Cardiac fibroblast (primary cell): ENCODE data around the gene HIPK4.

ENCODE experiments used
- DNase-seq, 2 donors: peaks; one replicate each; pipeline versions ENCODE4 v3.0.0 to v3.0.0-alpha.2; 2010; ENCODE audit warnings: low read depth in 2 of 2
- H3K4me3 ChIP-seq, 2 donors: replicated peaks in 1 of 2; 1 replicate in 1 of 2; 2 replicates in 1 of 2; pipeline ENCODE4 v1.5.1; 2011; ENCODE audit warnings: low read depth in 2 of 2, low read length in 2 of 2, mild to moderate bottlenecking in 2 of 2, moderate library complexity in 1 of 2
- CTCF ChIP-seq: IDR thresholded peaks from one replicate; pipeline ENCODE4 v1.5.1; 2011; ENCODE audit warnings: low read depth, mild to moderate bottlenecking, low read length, inconsistent platforms

The HIPK4 gene

GRCh38 chr19:40419780-40420179, 29.8 kb upstream of the HIPK4 start:
- DNase-seq, result no peak
- no peak overlapping the region for H3K4me3 ChIP-seq
- no peak for TF ChIP-seq CTCF

- no peak for DNase-seq
- no peak for TF ChIP-seq CTCF
- no peak overlapping the region for H3K4me3 ChIP-seq
Measured at GRCh38 chr19:40419066-40419612, 29.2 kb upstream of the HIPK4 start.

GRCh38 chr19:40418040-40418439, 28.1 kb upstream of the HIPK4 start:
- TF ChIP-seq CTCF, result no peak
- H3K4me3 ChIP-seq, result no peak overlapping the region
- DNase-seq, result no peak

GRCh38 chr19:40417643-40417981, 27.6 kb upstream of the HIPK4 start:
- H3K4me3 ChIP-seq, result no peak overlapping the region
- no peak for TF ChIP-seq CTCF
- DNase-seq, result no peak

GRCh38 chr19:40416918-40417642, 27.1 kb upstream of the HIPK4 start:
- H3K4me3 ChIP-seq, result no peak overlapping the region
- no peak for TF ChIP-seq CTCF
- peak; percentile 22 to 27 for DNase-seq

- TF ChIP-seq CTCF, result no peak
Measured at GRCh38 chr19:40415768-40416167, 25.8 kb upstream of the HIPK4 start.

More at GRCh38 chr19:40415768-40416167, 25.8 kb upstream of the HIPK4 start:
- H3K4me3 ChIP-seq, result no peak overlapping the region
- no peak for DNase-seq
